Ovary (tissue), 3 donors: ENCODE data around the gene CTNNA1.

ENCODE experiments used
- EP300 ChIP-seq: sonication (generic); formaldehyde crosslinking; IDR thresholded peaks from one replicate; pipeline ENCODE4 v1.6.1; 2017; ENCODE audit warnings: antibody characterized with exemption
- TF ChIP-seq, protein P1 (sequence below), 3 donors: fragments of 450-650 bp in 2 of 3; fragments of 200-600 bp in 1 of 3; IDR thresholded peaks; one replicate each; pipeline versions ENCODE4 v1.5.1 to v1.8.0; 2016 to 2022; ENCODE audit warnings: antibody characterized with exemption in 3 of 3, mild to moderate bottlenecking in 1 of 3
- donor health status: DM: no; HTN: no; CAD: no.

DNA sequence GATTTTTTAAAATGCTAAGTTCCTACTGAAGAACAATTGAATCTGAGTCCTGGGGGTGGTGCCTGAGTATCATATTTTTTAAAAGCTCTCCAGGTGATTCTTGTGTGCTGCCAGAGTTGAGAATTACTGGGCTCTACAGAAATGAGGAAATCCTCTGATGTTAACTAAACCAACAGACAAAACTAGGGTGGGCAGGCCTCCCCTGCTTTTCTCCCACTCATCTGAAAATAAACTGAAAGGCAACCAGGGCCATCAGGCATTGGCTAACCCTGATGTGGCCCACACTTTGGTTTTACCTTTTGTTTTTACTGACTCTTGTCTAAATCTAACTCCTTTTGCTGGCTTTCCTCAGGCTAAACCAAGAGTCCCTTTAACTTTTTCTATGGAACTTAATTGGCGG lies 13.3 kb upstream of the CTNNA1 start:
- TF ChIP-seq, protein P1, sequence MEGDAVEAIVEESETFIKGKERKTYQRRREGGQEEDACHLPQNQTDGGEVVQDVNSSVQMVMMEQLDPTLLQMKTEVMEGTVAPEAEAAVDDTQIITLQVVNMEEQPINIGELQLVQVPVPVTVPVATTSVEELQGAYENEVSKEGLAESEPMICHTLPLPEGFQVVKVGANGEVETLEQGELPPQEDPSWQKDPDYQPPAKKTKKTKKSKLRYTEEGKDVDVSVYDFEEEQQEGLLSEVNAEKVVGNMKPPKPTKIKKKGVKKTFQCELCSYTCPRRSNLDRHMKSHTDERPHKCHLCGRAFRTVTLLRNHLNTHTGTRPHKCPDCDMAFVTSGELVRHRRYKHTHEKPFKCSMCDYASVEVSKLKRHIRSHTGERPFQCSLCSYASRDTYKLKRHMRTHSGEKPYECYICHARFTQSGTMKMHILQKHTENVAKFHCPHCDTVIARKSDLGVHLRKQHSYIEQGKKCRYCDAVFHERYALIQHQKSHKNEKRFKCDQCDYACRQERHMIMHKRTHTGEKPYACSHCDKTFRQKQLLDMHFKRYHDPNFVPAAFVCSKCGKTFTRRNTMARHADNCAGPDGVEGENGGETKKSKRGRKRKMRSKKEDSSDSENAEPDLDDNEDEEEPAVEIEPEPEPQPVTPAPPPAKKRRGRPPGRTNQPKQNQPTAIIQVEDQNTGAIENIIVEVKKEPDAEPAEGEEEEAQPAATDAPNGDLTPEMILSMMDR (IDR thresholded peaks at IDR 0.05) = no peak
- TF ChIP-seq EP300 = no peak
